HG02642 (cell line): ENCODE results near the gene HAUS1.
"Not testable (repeated sequence)": the region's sequence is repeated elsewhere in the genome, so short reads cannot be mapped to it uniquely, and the experiment has no call there.

ENCODE experiments used
- ATAC-seq: cut with Tn5 transposase; IDR thresholded peaks from one replicate; pipeline ENCODE4 v1.9.1; 2021; ENCODE audit warnings: mild to moderate bottlenecking; ENCODE audit not compliant: unreplicated experiment, poor library complexity

HAUS1 gene

DNA sequence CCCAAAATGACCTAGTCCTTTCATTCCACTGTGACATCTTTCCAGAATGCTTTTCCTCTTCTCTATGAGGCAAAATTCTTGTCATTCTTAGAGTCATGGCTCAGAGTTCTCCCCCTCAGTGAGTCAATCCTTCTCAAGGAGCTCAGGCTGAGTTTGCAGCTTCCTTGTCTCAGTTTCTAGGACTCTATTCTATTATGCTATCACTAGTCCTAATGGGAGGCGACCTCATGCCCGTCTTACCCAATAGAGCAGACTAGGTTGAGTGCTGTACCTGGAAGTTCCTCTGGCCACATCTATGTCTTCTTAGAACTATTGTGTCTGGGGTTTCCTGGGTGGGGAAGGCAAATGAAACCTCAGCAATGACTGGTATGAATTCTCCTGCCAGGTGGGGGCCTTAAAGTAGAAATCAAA lies 51.5 kb downstream of the HAUS1 start:
- ATAC-seq, result no peak

DNA sequence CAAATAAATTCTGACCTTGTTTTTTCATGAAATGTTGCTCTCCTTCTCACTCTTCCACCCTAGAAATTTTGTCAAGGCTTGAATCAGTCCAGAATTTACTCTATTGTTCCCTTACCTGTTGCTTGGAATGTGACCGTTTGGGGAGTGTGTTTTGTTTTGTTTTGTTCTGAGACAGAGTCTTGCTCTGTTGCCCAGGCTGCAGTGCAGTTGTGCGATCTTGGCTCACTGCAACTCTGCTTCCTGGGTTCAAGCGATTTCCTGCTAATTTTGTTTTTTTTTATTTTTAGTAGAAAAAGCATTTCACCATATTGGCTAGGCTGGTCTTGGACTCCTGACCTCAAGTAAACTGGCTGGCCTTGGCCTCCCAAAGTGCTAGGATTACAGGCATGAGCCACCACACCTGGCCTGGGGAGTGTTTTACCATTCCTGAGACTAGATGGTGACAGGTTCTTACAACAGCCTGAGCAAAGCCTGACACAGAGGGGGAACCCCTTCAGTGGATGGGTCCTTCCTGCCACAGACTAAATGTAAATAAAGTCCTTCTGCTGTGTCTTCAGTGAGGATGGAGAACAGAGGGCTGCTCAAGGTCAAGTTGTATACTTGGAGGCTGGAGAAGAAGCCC lies 52.0 kb downstream of the HAUS1 start:
- no peak for ATAC-seq

DNA sequence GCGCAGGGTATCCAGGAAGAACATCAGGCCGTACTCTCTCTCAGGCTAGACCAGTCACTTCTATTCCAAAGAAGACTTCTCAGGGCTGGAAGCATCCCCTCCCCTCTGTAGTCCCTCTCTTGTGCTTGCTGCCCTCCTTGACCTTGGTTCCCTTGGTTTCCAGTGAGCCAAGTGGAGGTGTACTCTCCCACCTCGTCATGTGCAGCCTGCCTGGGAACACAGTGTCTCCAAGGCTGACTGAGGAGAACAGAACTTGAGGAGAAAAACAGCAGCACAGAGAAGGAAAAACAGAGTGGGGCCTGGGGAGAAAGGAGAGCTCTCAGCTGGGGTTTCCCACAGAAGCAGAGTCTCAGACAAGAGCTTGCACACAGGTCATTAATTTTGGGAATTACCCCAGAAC lies 52.7 kb downstream of the HAUS1 start:
- no peak for ATAC-seq

DNA sequence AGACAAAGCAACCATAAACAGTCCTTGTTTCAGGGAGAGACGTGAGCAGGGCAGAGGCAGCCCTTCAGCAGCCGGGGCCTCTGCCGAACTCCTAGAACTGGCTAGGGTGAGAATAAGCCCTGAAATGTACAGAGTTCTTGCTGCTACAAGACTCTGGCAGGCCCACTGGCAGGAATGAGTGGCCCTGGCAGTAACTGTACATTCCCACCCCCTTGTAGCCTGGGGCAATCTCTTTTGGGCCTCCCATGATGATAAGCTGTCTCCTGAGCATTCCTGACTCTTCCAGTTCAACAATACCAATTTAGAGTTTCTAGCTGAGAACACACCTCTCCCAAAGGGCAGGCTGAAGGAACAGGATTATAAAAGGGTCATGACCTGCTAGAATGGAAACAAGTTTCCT lies 54.3 kb downstream of the HAUS1 start:
- no peak for ATAC-seq

DNA sequence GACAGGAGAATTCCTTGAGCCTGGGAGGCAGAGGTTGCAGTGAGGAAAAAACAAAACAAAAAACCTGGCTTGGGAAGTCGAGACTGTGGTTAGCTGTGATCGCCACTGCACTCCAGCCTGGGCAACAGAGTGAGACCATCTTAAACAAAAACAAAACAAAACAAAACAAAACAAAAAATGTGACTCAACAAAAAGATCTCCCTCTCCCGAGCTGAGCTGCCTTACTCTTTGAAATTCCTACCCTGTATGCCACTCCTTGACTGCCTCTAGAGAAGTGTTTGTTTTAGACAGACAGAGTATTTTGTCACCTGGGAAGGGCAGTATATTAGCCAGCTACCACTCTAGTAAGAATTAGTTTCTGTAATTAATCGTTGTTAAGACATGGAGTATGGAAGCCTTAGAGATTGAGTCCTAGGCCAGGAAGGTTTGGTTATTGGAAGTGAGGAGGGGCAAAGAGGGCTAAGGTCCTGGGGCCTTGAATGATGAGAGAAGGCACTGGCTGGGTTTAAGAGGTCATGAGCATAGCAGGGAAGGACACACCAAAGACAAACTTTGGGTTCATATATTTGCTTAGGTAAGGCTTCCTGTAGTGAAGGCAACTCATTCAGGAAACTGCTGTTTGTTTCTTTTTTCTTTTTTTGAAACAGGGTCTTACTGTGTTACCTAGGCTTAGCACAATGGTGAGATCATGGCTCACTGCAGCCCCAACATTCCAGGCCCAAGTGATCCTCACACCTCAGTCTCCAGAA lies 56.0 kb downstream of the HAUS1 start:
- ATAC-seq, result no peak

DNA sequence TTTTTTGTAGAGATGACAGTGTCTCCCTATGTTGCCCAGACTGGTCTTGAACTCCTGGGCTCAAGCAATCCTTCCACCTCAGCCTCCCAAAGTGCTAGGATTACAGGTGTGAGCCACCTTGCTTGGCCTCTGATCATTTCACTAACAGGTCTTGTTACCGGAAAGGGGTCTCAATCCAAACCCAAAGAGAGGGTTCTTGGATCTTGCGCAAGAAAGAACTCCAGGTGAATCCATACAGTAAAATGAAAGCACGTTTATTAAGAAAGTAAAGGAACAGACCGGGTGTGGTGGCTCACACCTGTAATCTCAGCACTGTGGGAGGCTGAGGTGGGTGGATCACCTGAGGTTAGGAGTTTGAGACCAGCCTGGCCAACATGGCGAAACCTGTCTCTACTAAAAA lies 56.7 kb downstream of the HAUS1 start:
- ATAC-seq, result not testable (repeated sequence)

DNA sequence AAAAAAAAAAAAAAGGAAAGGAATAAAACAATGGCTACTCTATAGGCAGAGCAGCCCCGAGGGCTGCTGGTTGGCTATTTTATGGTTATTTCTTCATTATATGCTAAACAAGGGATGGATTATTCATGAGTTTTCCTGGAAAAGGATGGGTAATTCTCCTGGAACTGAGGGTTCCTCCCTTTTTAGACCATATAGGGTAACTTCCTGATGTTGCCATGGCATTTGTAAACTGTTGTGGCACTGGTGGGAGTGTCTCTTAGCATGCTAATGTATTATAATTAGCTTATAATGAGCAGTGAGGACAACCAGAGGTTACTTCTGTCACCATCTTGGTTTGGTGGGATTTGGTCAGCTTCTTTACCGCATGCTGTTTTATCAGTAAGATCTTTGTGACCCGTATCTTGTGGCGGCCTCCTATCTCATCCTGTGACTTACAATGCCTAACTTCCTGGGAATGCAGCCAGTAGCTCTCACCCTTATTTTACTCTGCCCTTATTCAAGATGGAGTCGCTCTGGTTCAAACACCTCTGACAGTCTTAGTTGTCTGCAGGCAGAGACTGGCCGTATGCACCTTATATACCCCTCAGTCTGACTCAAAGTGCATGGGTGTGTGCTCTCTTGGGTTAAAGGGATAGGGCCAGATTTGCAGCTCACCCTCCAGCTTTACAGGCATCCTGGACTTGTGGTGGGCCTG lies 57.7 kb downstream of the HAUS1 start:
- ATAC-seq, result no peak

DNA sequence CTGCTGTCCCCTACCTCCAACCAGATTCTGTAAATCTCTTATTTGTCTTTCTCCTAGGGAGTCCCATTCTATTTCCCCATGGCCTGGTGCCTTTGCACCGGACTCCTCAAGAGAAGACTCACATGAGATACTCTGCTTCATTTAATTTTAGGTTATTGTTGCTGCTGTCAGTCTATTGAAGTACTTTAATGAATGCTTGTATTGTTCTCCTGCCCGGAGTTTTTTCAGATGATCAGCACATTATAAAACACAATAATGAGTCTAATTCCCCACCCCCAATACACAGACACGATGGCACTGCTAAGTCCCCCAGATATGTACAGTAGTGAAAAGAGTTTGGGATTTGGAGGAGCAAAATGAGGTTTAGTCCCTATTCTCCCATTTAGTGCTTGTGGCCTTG lies 58.9 kb downstream of the HAUS1 start:
- no peak for ATAC-seq

DNA sequence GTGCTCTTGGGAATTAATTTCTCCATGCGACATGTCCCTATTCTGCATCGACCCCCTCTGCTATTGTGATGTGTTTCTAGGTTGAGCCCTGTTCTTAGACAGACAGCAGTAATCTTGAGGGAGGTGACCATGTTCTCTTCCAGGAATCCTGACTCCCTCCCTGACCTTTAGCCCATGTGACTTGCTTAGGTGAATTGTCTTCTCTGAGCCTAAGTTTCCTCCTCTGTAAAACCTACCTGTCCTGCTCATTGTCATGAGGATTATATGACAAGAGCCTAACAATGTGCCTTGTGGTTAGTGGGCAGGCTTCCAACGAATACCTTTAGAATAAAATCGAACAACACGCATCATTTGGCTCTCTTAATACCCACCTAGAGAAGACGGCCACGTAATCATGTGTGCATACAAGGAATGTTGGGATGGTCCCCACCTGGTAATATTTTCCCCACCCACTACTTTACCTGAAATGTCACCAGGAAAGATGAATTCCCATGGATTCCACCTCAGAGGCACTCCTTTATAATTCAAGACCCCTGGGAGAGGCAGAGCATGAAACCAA lies 59.8 kb downstream of the HAUS1 start:
- no peak for ATAC-seq

DNA sequence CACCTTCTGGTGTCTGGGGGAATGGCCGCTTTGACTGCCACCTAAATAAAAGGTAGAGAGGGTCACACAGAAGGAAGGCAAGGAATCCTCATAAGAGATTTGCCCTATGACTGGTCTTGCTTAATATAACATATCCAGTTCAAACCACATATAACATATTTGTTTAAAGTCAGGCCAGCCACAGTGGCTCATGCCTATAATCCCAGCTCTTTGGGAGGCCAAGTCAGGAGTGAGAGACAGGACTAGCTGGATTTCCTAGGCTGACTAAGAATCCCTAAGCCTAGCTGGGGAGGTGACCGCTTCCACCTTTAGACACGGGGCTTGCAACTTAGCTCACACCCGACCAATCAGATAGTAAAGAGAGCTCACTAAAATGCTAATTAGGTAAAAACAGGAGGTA lies 60.3 kb downstream of the HAUS1 start:
- ATAC-seq, result not testable (repeated sequence)

DNA sequence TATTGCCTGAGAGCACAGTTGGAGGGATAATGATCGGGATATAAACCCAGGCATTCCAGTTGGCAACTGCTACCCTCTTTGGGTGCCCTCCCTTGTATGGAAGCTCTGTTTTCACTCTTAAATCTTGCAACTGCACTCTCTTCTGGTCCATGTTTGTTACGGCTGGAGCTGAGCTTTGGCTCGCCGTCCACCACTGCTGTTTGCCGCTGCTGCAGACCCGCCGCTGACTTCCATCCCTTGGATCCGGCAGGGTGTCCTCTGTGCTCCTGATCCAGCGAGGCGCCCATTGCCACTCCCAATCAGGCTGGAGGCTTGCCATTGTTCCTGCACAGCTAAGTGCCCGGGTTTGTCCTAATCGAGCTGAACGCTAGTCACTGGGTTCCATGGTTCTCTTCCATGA lies 60.7 kb downstream of the HAUS1 start:
- no peak for ATAC-seq

DNA sequence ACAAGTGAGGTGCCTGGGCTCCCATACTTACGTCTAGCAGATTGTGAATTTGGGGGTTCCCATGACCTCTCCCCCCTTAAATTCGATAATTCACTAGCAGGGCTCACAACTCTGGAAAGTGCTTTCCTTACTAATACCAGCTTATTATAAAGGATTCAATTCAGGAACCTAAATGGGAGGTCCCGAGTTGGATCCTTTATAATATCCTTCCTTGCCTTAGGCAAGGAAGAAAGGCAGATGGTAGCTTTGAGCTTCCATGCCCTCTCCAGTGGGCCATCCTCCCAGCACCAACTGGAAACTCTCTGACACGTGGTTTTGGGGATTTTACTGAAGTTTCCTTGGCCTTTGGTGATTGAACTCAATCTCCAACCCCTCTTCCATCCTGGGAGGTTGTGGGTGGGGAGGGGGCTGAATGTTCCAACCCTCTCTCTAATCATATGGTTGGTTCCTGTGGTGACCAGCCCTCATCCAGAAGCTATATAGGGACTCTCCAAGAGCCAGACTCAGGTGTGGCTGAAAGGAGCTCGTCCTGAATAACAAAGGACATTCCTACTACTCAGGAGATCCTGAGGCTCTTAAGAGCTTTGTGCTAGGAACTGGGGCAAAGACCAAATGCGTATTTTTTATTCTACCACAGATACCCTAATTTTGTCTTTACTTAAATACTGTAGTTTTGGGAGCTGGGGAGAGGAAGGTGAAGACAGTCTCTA lies 62.2 kb downstream of the HAUS1 start:
- no peak for ATAC-seq

DNA sequence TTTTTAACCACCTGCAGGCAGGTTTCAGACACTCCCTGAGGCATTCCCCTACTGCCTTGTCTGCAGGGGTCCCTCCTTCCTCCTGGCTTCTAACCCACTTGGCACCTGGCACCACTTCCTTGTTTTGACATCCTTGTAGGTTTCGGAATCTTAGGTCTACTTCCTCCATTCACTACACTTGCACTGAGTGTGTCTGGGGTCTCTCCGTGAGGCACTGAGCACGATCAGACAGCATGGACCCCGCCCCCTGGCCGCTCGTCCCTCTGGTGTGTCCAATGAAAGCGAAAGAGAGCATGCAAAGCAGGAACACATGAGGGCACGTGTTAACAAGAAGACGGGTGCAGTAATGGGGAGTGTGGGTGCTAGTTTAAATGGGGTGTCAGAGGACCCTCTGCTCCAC lies 63.8 kb downstream of the HAUS1 start:
- peak; percentile 94 for ATAC-seq

DNA sequence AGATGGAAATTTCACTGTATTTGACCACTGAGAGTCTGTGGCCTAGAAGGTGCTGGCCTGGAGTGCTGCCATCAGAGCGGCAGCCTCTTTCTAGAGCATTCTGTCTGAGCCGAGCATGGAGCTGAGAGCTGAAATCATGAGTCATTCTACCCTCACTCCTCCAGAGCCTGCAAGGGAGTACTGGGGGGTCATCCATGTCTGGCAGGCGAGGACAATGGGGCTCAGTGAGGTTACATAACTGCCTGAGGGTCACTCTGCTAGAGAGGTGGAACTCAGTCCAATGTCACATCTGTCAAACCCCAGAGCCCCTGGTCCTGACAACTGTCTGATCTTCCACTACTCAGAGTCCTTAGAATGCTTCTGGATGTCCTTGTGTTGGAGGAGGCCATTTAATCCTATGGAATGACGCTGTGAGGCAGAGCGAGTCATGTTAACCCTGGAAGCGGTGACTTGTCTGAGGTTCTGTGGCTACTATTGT lies 65.3 kb downstream of the HAUS1 start:
- no peak for ATAC-seq

DNA sequence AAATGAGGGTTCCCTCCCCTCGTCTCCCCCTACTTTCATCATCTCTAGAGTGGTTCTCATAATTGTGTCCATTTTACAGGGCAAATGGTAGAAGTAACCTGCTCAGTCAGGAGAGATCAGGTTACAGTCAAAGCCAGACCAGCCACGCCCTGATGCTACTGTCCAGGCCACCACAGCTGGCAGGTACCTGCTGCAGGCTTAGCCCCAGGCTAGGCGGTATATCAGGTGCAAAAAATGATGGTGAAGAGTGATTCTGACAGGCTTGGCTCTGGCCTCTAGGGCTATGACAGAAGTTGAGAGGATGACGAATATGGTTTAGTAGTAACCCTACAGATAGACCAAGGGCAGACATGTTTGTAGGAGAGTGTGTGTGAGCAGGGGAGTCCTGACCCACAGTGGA lies 67.1 kb downstream of the HAUS1 start:
- no peak for ATAC-seq

DNA sequence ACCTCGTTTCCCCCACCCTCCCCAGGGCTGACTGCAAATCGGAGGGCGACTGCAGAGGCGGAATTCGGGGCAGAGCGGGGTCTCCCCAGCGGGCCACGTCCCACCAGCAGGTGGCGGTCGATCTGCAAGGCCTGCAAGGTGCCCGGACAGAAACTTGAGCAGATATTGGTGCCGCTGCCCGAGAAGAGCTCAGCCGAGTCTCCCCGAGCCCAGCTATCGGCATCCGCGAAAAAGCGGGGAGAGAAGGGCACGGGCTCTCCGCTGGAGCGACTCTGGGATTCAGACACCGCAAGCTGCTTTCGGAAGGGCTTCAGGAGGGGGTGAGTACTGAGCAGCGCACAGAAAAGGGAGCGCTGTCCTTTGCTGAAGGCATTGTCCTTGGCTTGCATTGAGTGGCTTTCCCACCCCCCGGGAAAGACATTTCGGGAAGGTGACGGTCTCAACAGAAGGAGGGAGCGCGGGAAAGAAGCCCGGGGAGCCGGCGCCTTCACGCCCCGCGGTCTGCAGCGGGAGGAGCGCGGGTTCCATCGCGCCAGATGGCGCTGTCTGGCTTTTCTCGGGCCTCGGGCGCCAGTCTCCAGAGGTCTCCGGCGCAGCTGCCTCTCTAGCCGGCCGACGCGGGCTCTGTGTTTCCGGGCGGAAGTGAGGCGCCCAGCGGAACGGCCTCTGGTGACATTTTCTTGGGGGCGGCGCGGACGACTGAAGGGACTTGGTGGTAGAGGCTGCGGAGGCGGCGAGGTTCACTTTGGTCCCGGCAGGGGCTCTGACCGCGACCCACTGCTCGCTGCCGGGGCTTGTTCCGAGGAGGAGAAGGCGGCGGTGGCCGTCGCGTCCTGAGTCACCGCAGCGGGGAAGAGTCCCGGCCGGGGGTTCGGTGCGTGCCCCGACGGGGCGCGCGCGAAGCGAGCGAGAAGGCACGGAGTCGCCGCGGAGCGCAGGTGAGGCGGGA lies 69.5 kb downstream of the HAUS1 start:
- peak; percentile 86 for ATAC-seq

DNA sequence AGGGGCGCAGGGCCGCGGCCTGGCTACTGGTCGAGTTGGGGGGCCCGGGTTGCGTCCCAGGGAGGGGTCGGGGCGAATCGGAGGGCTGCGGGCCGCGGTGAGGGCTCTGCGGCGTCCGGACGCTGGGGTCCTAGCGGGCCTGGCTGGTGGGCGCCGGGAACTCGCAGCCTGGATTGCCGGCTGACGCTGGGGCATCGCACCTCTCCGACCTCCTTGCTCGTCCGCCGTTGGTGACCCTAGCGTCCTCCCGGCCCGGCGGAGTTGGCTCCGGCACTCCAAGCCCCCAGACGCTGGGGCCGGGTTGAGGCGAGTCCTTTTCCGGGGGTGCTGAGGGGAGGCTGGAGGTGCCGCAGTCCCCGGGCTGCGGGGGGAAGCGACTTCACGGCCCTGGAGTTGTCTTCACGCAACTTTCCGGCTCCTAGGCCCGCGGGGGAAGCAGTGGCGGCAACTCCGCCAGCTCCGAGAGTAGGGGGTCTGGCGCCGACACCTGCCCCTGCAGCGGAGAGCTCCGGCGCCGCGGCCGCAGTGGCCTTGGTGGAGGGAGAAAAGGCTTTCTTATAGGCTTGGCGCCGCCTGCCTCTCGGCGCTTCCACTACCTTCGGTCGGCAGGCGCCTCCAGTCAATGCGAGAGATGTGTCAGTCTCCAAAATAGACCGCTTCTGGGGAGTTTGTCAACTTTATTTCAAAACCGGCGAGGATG lies 70.3 kb downstream of the HAUS1 start:
- peak; percentile 26 for ATAC-seq

DNA sequence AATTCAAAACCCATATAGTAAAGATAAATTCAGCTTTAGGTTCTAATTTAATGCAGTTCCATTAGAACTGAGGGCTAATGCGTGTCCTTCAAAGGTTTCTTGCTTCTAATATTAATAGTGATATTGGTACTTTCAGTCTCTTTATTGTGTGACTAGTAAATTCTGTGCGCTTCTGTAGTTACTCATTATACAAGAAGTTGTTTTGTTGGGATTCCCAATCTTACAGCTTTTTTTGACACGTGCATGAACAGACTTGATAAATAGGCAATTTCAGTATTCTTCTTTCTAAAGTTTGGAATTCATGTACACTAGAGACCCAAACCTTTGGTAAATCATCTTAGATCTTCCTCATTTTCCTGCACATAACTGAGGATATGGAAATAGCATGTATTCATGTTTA lies 71.8 kb downstream of the HAUS1 start:
- ATAC-seq, result no peak
